ENCODE results near the gene ACTL7B. TPM values are rescaled to one million over a fixed set of nuclear protein-coding genes. Genes with fewer than 3 reads are reported as not detected.

Gene ACTL7B
- total RNA-seq, 1 donor from 2014 or later: not detected

- H3K36me3 ChIP-seq (ENCODE audit: control insufficient read depth in 3 of 3, insufficient read depth in 3 of 3, low read length in 3 of 3): no peaks in the 10 kb centered on the region
- H3K27ac ChIP-seq (ENCODE audit: low read depth, low read length): no peak overlapping the region
- H3K9ac ChIP-seq (ENCODE audit: low read depth in 1 of 3, low read length in 3 of 3): no peak overlapping the region
- no peak overlapping the region for H3K4me3 ChIP-seq (ENCODE audit: low read length in 3 of 3)
- H3K9me3 ChIP-seq (ENCODE audit: control insufficient read depth in 3 of 3, low read length in 3 of 3): peaks cover 0 to 2% (median 0%) of the 10 kb centered on the region in 3 donors
- H3K27me3 ChIP-seq (ENCODE audit: control insufficient read depth in 3 of 3, insufficient read depth in 3 of 3, low read length in 3 of 3): peaks cover 0 to 4% (median 0%) of the 10 kb centered on the region in 3 donors
- no peaks in the 10 kb centered on the region for H3K4me1 ChIP-seq (ENCODE audit: control insufficient read depth in 3 of 3, insufficient read depth in 3 of 3, low read length in 3 of 3)
Measured at GRCh38 chr9:108835831-108836230, 20.0 kb downstream of the ACTL7B start.

GRCh38 chr9:108834959-108835665 lies 20.7 kb downstream of the ACTL7B start:
- Histone ChIP-seq H3K36me3 (ENCODE audit: control insufficient read depth in 3 of 3, insufficient read depth in 3 of 3, low read length in 3 of 3) (no peaks in the 10 kb centered on the region), H3K9me3 (ENCODE audit: control insufficient read depth in 3 of 3, low read length in 3 of 3) (peaks cover 0 to 2% (median 0%) of the 10 kb centered on the region in 3 donors), H3K27me3 (ENCODE audit: control insufficient read depth in 3 of 3, insufficient read depth in 3 of 3, low read length in 3 of 3) (peaks cover 0 to 4% (median 0%) of the 10 kb centered on the region in 3 donors), H3K27ac (ENCODE audit: low read depth, low read length) (no peak overlapping the region), H3K9ac (ENCODE audit: low read depth in 1 of 3, low read length in 3 of 3) (no peak overlapping the region), H3K4me3 (ENCODE audit: low read length in 3 of 3) (no peak overlapping the region), H3K4me1 (ENCODE audit: control insufficient read depth in 3 of 3, insufficient read depth in 3 of 3, low read length in 3 of 3) (no peaks in the 10 kb centered on the region)

- peaks cover 0 to 4% (median 0%) of the 10 kb centered on the region in 3 donors for H3K27me3 ChIP-seq (ENCODE audit: control insufficient read depth in 3 of 3, insufficient read depth in 3 of 3, low read length in 3 of 3)
- no peak overlapping the region for H3K27ac ChIP-seq (ENCODE audit: low read depth, low read length)
- H3K36me3 ChIP-seq (ENCODE audit: control insufficient read depth in 3 of 3, insufficient read depth in 3 of 3, low read length in 3 of 3): no peaks in the 10 kb centered on the region
- no peak overlapping the region for H3K4me3 ChIP-seq (ENCODE audit: low read length in 3 of 3)
- no peak overlapping the region for H3K9ac ChIP-seq (ENCODE audit: low read depth in 1 of 3, low read length in 3 of 3)
- H3K4me1 ChIP-seq (ENCODE audit: control insufficient read depth in 3 of 3, insufficient read depth in 3 of 3, low read length in 3 of 3): no peaks in the 10 kb centered on the region
- no peaks in the 10 kb centered on the region for H3K9me3 ChIP-seq (ENCODE audit: control insufficient read depth in 3 of 3, low read length in 3 of 3)
Measured at GRCh38 chr9:108832179-108832500, 23.6 kb downstream of the ACTL7B start.

- Histone ChIP-seq H3K27me3 (ENCODE audit: control insufficient read depth in 3 of 3, insufficient read depth in 3 of 3, low read length in 3 of 3) (peaks cover 0 to 4% (median 0%) of the 10 kb centered on the region in 3 donors), H3K9me3 (ENCODE audit: control insufficient read depth in 3 of 3, low read length in 3 of 3) (no peaks in the 10 kb centered on the region), H3K27ac (ENCODE audit: low read depth, low read length) (no peak overlapping the region), H3K9ac (ENCODE audit: low read depth in 1 of 3, low read length in 3 of 3) (no peak overlapping the region), H3K4me1 (ENCODE audit: control insufficient read depth in 3 of 3, insufficient read depth in 3 of 3, low read length in 3 of 3) (no peaks in the 10 kb centered on the region), H3K36me3 (ENCODE audit: control insufficient read depth in 3 of 3, insufficient read depth in 3 of 3, low read length in 3 of 3) (no peaks in the 10 kb centered on the region), H3K4me3 (ENCODE audit: low read length in 3 of 3) (no peak overlapping the region)
Measured at GRCh38 chr9:108831496-108832178, 24.1 kb downstream of the ACTL7B start.

GRCh38 chr9:108830272-108830671 lies 25.5 kb downstream of the ACTL7B start:
- H3K27me3 ChIP-seq (ENCODE audit: control insufficient read depth in 3 of 3, insufficient read depth in 3 of 3, low read length in 3 of 3): peaks cover 0 to 4% (median 0%) of the 10 kb centered on the region in 3 donors
- no peak overlapping the region for H3K27ac ChIP-seq (ENCODE audit: low read depth, low read length)
- no peak overlapping the region for H3K9ac ChIP-seq (ENCODE audit: low read depth in 1 of 3, low read length in 3 of 3)
- H3K4me1 ChIP-seq (ENCODE audit: control insufficient read depth in 3 of 3, insufficient read depth in 3 of 3, low read length in 3 of 3): no peaks in the 10 kb centered on the region
- H3K9me3 ChIP-seq (ENCODE audit: control insufficient read depth in 3 of 3, low read length in 3 of 3): no peaks in the 10 kb centered on the region
- no peak overlapping the region for H3K4me3 ChIP-seq (ENCODE audit: low read length in 3 of 3)
- no peaks in the 10 kb centered on the region for H3K36me3 ChIP-seq (ENCODE audit: control insufficient read depth in 3 of 3, insufficient read depth in 3 of 3, low read length in 3 of 3)

- Histone ChIP-seq H3K9me3 (ENCODE audit: control insufficient read depth in 3 of 3, low read length in 3 of 3) (no peaks in the 10 kb centered on the region), H3K27me3 (ENCODE audit: control insufficient read depth in 3 of 3, insufficient read depth in 3 of 3, low read length in 3 of 3) (no peaks in the 10 kb centered on the region), H3K36me3 (ENCODE audit: control insufficient read depth in 3 of 3, insufficient read depth in 3 of 3, low read length in 3 of 3) (no peaks in the 10 kb centered on the region), H3K27ac (ENCODE audit: low read depth, low read length) (no peak overlapping the region), H3K9ac (ENCODE audit: low read depth in 1 of 3, low read length in 3 of 3) (no peak overlapping the region), H3K4me3 (ENCODE audit: low read length in 3 of 3) (no peak overlapping the region), H3K4me1 (ENCODE audit: control insufficient read depth in 3 of 3, insufficient read depth in 3 of 3, low read length in 3 of 3) (no peaks in the 10 kb centered on the region)
Measured at GRCh38 chr9:108823829-108824228, 32.0 kb downstream of the ACTL7B start.

GRCh38 chr9:108816037-108816436 lies 39.7 kb downstream of the ACTL7B start:
- no peak overlapping the region for H3K9ac ChIP-seq (ENCODE audit: low read depth in 1 of 3, low read length in 3 of 3)
- no peaks in the 10 kb centered on the region for H3K4me1 ChIP-seq (ENCODE audit: control insufficient read depth in 3 of 3, insufficient read depth in 3 of 3, low read length in 3 of 3)
- H3K9me3 ChIP-seq (ENCODE audit: control insufficient read depth in 3 of 3, low read length in 3 of 3): no peaks in the 10 kb centered on the region
- H3K36me3 ChIP-seq (ENCODE audit: control insufficient read depth in 3 of 3, insufficient read depth in 3 of 3, low read length in 3 of 3): no peaks in the 10 kb centered on the region
- H3K27ac ChIP-seq (ENCODE audit: low read depth, low read length): no peak overlapping the region
- H3K4me3 ChIP-seq (ENCODE audit: low read length in 3 of 3): no peak overlapping the region
- no peaks in the 10 kb centered on the region for H3K27me3 ChIP-seq (ENCODE audit: control insufficient read depth in 3 of 3, insufficient read depth in 3 of 3, low read length in 3 of 3)

GRCh38 chr9:108815156-108815555 lies 40.6 kb downstream of the ACTL7B start:
- Histone ChIP-seq H3K27ac (ENCODE audit: low read depth, low read length) (no peak overlapping the region), H3K4me3 (ENCODE audit: low read length in 3 of 3) (no peak overlapping the region), H3K9ac (ENCODE audit: low read depth in 1 of 3, low read length in 3 of 3) (no peak overlapping the region)

GRCh38 chr9:108813951-108814601 lies 41.7 kb downstream of the ACTL7B start:
- Histone ChIP-seq H3K4me3 (ENCODE audit: low read length in 3 of 3) (no peak overlapping the region), H3K9ac (ENCODE audit: low read depth in 1 of 3, low read length in 3 of 3) (no peak overlapping the region), H3K4me1 (ENCODE audit: control insufficient read depth in 3 of 3, insufficient read depth in 3 of 3, low read length in 3 of 3) (no peaks in the 10 kb centered on the region), H3K27ac (ENCODE audit: low read depth, low read length) (no peak overlapping the region), H3K27me3 (ENCODE audit: control insufficient read depth in 3 of 3, insufficient read depth in 3 of 3, low read length in 3 of 3) (no peaks in the 10 kb centered on the region), H3K36me3 (ENCODE audit: control insufficient read depth in 3 of 3, insufficient read depth in 3 of 3, low read length in 3 of 3) (no peaks in the 10 kb centered on the region), H3K9me3 (ENCODE audit: control insufficient read depth in 3 of 3, low read length in 3 of 3) (no peaks in the 10 kb centered on the region)

More at GRCh38 chr9:108815156-108815555, 40.6 kb downstream of the ACTL7B start:
- Histone ChIP-seq H3K36me3 (ENCODE audit: control insufficient read depth in 3 of 3, insufficient read depth in 3 of 3, low read length in 3 of 3) (no peaks in the 10 kb centered on the region), H3K27me3 (ENCODE audit: control insufficient read depth in 3 of 3, insufficient read depth in 3 of 3, low read length in 3 of 3) (no peaks in the 10 kb centered on the region), H3K9me3 (ENCODE audit: control insufficient read depth in 3 of 3, low read length in 3 of 3) (no peaks in the 10 kb centered on the region), H3K4me1 (ENCODE audit: control insufficient read depth in 3 of 3, insufficient read depth in 3 of 3, low read length in 3 of 3) (no peaks in the 10 kb centered on the region)

- Histone ChIP-seq H3K9ac (ENCODE audit: low read depth in 1 of 3, low read length in 3 of 3) (no peak overlapping the region), H3K27ac (ENCODE audit: low read depth, low read length) (no peak overlapping the region), H3K4me3 (ENCODE audit: low read length in 3 of 3) (no peak overlapping the region), H3K4me1 (ENCODE audit: control insufficient read depth in 3 of 3, insufficient read depth in 3 of 3, low read length in 3 of 3) (no peaks in the 10 kb centered on the region), H3K27me3 (ENCODE audit: control insufficient read depth in 3 of 3, insufficient read depth in 3 of 3, low read length in 3 of 3) (no peaks in the 10 kb centered on the region), H3K9me3 (ENCODE audit: control insufficient read depth in 3 of 3, low read length in 3 of 3) (no peaks in the 10 kb centered on the region), H3K36me3 (ENCODE audit: control insufficient read depth in 3 of 3, insufficient read depth in 3 of 3, low read length in 3 of 3) (no peaks in the 10 kb centered on the region)
Measured at GRCh38 chr9:108812396-108813025, 43.3 kb downstream of the ACTL7B start.
